HL-60/S4 treated with phorbol 12-myristate 13-acetate at 8.2 ng/mL for 4 days and 3 days (cell line): ENCODE data around the gene SFXN5.

ENCODE experiments used
- in situ Hi-C: fragments of 300-500 bp; cut with MboI; formaldehyde crosslinking; loops from 2 replicates; pipeline ENCODE4 v1.15.0; 2022; ENCODE audit warnings: low sequenced_read_pairs

SFXN5 gene

DNA sequence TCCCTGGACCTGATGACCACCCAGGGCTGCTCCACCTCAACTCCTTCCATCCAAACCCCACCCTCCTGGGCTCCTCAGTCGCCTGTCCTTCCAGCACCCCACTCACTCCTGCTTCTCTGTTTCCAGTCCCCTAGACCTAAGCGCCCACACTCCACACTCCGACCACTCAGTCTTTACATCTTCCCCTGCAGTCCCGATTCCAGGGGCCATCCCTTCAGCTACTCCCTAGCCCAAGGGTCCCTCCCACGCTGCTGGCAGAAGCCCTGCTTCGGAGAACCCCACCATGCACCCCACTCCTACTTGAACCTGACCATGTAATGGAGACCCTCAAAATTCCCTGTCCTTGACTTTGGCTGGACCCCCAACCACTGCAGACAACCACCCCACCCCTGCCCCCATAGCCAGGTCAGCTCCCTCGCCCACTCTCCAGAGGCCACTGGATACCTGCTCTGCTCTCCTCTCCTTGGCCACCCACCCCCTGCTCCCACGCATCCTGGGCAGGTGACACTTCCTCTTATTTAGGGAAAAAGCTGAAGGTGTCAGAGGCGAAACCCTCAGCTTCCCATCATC, 126.0 kb downstream of the SFXN5 start:
- in situ Hi-C loops, result no loop called here

DNA sequence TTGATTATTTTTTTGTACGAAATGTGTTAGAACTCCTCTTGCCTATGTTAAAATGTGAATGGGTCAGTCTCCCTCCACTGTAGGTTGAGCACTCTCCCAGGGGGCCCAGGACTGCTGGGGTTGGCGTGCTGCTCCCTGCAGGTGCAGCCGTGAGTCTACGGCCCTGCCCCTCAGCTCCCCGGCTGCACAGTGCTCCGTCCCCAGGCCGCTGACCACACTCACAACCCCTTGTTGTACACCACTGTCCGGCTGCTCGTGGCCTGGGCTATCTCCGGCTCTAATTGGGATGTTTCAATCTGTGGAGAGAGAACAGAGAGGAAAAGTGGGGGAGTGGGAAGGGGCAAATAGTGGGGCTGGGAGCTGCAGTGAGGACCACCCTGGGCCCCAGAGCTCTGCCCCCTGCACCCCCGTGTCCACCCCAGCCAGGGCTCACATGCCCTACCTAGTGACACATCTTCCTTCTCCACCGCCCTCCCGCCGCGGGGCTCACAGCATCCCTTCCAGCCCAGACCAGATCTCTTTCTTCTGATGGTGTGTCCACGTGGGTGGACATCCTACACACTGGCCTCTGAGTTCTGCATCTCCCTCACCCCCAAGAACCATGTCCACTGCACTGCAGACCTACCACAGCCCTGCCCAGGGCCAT, 126.6 kb downstream of the SFXN5 start:
- in situ Hi-C loops, result no loop called here

DNA sequence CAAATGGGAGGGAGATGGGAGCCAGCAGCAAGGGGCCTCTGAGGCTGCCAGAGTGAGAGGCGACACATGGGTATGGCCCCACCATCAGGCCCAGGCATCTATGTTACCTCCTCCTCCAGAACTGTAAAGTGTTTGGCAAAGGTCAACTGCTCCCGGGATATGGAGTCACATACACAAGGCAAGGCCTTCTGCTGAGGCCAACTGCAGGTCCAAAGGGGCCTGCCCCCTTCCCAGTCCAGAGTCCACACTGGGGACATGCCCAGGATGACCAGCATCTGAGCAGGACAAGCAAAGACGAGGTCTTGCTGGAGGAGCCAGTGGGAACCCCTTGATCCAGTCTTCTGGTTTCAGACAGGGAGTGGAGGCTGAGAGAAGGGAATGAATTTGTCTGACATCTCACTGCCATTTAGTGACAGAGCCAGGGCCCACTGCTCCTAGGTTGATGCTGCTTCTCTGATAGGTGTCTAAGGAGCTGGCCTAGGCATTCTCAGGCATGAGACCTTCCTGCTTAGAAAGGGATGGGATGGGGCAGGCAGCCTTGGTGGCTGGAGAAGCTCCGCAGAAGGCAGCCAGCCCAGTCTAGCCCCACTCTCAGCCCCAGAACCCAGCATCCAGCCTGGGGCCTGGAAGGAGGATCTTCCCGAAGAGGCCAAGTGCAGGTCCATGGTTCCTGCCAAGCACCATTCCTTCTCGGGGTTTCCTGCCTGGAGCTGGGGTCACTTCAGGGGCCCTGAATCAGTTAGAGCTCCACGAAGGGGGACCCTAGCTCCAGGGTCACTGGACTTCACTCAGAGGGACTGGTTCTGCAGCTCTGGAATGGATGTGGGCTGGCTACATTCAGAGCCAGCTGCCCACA, 127.7 kb downstream of the SFXN5 start:
- in situ Hi-C loops, result no loop called here

DNA sequence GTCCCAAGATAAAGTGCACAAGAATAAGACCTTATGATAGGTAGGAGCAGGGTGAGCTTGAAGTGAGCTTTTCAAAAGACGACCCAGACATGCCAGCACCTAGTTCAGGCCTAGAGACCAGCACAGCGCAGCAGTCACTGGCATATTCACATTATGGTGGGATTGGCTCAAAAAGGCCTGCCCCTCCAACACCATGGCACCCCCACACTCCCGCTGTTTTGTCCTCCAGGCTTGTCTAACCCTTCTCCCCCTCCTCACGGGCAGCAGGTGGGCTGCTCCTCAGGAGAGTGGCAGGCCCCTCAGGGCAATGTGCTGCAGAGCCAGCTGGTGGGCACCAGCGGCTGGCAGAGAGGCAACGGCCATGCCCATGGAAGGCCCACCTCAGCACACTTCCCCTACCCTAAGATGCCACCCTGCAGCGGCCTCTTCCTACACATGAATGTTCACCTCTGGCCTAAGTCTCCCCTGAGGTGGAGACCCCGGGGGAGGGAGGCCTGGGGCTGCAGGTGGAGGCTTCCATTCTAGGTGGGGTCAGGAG, 128.6 kb downstream of the SFXN5 start:
- in situ Hi-C loops, result no loop called here

DNA sequence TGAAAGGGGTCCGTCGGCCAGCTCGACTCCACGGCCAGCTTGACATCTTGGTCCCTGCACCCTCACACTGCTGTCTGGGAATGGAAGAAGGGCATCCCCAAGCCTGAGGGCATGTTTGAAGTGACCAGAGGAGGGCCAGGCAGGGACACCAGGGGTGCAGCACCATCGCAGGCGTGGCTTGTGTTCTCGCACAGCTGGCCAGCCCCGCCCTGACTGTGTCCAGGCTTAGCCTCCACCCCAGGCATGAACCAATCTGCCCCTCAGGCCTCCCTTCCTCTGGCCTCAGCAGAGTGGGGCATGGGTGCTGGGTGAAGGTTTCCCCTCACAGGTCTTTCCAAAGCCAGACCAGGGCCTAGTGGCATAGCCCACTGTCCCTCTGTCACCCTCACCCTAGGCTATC, 129.2 kb downstream of the SFXN5 start:
- in situ Hi-C loops, result no loop called here

DNA sequence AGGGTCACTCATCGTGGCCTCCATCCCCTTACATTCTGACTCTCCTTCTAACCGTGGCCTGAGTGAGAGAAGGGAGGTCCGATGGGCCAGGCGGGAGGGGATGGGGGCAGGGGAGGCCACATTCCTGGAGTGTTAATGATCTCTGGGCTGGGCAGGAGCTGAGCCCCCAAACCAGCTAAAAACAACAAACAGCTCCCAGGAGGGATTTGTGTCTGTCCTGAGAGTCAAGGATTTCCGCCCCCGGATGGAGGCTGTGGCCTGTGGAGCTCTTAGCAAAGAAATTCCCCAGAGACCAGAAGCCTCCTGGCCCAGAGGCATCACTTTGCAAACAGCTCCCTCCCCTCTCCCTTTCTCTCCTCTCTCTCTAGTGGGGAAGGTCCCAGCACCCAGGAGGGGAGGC, 130.7 kb downstream of the SFXN5 start:
- in situ Hi-C loops, result no loop called here

DNA sequence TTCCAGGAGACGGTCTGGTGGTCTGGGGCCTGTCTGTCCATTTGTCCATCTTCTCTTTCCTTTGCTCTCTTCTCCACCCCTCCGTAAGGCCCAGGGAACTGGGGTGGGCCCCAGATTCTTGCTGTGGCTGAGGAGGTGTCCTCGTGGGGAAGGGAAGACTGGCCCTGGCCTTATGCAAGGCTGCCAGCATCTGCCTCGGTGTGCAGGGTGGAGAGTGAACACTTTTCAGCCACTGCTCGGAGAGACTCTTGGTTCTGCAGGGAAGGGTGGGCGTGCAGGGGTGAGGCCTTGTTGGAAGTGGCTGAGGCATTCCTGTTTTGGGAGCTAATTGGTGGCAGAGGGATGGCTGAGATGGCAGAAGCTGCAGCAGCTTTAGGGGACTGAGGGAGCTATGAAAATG, 131.2 kb downstream of the SFXN5 start:
- in situ Hi-C loops, result no loop called here

DNA sequence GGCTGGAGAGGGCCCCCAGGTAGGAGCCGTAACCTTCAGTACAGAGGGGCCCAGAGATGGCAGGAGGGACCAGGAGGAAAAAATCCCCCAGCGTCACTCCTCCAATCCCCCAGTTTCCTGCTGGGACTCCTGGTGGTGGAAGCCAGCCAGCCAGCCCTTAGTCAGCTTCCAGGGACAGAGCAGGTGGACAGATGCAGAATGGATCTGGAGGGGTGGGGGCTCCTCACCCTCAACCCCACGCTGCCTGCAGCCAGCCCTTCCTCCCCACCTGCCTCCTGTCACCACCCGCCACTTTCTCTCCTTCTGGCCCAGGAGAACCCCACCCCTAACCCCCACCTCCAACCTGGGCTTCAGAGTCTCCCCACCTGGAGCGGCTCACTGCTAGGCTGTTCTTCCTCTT, 133.1 kb downstream of the SFXN5 start:
- in situ Hi-C loops, result no loop called here

DNA sequence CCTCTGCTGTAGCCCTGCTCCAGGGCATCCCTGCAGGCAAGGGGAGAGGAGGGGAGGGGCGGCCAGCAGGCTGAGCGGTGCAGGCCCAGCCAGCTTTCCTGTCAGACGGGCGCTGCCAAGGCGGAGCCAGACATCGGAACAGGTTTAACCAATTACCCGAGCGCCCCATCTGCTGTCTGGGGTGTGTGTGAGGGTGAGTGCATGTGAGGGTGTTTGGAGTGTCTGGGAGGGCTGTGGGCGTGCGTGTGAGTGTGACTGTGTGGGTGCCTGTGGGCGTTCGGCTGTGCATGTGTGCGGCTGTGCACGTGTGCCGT, 134.2 kb downstream of the SFXN5 start:
- in situ Hi-C loops, result no loop called here

DNA sequence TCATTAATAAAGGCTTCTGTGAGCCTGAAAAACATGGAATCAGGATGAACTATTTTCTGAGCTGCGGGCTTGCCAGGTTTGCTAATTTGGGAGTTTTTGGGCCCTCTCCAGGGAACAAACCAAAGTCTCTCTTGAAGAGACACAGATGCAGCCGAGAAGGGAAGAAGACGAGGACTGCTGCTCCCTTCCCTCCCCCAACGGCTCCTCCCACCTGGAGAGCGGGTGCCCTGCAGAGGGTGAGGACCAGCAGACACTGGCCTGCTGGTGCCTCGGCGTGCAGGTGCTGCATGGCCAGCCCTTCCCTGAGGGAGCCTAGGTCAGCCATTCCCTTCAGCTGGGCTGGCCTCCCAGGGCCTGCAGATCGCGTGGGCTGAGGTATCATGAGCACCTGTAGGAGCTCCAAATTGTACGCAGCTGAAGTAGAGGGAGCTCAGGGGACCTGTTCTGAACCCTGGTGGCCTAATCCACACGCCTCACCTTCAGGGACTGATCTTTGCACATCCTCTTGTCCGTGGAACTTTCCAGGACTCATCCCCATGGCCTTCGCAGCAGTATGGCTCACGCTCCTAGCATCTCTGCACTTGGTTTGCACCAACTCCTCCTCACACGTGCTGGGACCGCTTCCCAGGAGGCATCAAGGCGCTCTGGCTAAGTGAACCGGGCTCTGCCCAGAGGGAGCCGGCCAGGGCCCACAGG, 134.7 kb downstream of the SFXN5 start:
- in situ Hi-C loops, result no loop called here

DNA sequence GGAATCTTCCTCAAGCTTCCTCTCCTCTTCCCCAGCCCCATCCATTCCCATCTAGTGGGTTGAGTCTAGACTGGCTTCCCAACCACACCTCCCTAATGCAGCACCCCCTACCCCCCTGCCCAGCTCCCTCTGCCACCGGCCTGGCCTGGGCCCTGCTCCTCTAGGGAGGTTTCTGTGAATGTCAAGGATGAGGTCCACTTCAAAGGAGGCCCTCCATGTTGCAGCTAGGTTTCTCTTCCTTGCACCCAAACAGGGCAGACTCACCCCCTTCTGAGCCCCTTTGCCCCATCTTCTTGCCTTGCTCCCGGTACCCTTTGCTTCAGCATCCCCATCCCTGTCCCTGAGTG, 135.9 kb downstream of the SFXN5 start:
- in situ Hi-C loops, result no loop called here

DNA sequence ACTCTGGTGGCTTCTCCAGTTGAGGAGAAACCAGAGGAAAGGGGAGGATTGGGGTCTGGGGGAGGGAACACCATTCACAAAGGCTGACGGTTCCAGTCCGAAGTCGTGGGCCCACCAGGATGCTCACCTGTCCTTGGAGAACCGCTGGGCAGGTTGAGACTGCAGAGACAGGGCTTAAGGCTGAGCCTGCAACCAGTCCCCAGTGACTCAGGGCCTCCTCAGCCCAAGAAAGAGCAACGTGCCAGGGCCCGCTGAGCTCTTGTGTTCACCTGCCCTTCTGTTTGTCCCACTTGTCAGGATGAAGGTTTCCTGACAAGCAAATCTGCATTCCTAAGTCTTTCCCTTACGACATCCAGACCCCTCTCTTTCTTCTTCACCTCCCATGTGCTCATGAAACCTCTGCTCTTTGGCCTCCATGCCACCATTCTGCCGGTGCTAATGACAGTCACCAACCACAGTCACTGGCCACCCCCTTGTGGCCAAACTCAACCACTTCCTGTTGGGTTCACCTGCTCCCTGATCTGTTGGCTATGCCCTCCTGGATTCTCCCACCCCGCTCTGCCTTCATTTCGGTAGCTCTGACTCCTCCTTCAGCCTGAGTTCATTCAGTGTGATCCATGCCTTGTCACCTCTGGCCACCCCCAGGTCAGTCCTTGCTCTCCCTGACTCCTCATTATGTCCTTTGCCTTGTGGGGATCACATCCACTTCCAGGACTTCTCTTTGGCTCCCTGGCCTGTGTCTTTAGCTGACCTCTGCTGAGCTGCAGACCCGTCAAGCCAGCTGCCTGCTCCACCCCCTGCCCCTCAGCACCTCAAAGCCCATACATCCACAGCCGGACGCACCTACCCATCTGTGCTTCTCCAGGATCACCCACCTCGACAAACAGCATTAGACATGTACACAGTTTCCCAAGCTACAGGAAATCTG, 136.6 kb downstream of the SFXN5 start:
- in situ Hi-C loops, result no loop called here

DNA sequence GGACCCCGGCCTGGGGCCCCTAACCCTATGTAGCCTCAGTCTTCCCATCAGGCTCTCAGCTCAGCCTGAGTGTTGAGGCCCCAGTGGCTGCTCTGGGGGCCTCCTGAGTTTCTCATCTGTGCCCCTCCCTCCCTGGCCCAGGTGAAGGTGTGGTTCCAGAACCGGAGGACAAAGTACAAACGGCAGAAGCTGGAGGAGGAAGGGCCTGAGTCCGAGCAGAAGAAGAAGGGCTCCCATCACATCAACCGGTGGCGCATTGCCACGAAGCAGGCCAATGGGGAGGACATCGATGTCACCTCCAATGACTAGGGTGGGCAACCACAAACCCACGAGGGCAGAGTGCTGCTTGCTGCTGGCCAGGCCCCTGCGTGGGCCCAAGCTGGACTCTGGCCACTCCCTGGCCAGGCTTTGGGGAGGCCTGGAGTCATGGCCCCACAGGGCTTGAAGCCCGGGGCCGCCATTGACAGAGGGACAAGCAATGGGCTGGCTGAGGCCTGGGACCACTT, 137.8 kb downstream of the SFXN5 start:
- in situ Hi-C loops, result no loop called here

DNA sequence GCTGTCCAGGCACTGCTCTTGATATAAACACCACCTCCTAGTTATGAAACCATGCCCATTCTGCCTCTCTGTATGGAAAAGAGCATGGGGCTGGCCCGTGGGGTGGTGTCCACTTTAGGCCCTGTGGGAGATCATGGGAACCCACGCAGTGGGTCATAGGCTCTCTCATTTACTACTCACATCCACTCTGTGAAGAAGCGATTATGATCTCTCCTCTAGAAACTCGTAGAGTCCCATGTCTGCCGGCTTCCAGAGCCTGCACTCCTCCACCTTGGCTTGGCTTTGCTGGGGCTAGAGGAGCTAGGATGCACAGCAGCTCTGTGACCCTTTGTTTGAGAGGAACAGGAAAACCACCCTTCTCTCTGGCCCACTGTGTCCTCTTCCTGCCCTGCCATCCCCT, 138.3 kb downstream of the SFXN5 start:
- in situ Hi-C loops, result no loop called here

DNA sequence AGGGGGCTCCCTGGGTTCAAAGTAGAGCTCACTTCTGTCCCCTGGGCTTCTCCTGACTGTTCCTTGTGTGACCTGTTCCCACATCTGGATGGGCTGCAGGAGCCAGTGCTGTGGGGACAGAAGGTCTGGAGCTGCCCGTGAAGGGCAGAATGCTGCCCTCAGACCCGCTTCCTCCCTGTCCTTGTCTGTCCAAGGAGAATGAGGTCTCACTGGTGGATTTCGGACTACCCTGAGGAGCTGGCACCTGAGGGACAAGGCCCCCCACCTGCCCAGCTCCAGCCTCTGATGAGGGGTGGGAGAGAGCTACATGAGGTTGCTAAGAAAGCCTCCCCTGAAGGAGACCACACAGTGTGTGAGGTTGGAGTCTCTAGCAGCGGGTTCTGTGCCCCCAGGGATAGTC, 138.7 kb downstream of the SFXN5 start:
- in situ Hi-C loops, result no loop called here

DNA sequence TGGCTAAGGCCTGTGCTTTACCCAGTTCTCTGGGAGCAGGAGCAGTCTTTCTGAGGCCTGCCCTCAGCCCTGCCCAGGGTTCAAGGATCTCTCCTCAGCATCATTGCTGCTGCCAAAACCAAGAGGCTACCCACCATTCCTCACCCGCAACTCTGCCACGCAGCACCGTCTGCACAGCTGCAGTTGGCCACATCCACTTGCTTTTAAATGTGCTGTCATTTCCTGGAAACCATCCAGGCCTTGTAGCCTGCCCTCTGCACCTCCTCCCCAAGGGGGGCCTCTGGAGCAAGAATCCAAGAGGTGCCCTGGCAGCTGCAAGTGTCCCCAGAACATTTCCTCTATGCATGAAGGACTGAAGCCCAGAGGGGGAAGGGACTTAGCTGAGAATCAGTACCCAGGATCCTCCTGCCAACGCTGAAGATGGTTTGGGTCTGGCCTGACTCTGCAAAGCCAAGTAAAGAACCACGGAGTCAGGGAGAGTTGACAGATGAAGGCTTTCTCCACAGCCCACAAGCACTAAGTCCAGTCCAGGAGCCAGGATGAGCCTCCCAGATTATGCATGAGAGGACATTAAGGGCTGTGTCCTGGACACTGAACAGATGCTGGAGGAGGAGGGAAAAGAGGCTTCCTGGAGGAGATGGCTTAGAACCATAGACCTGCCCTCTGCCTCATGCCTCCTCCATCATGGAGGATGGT, 139.3 kb downstream of the SFXN5 start:
- in situ Hi-C loops, result no loop called here

DNA sequence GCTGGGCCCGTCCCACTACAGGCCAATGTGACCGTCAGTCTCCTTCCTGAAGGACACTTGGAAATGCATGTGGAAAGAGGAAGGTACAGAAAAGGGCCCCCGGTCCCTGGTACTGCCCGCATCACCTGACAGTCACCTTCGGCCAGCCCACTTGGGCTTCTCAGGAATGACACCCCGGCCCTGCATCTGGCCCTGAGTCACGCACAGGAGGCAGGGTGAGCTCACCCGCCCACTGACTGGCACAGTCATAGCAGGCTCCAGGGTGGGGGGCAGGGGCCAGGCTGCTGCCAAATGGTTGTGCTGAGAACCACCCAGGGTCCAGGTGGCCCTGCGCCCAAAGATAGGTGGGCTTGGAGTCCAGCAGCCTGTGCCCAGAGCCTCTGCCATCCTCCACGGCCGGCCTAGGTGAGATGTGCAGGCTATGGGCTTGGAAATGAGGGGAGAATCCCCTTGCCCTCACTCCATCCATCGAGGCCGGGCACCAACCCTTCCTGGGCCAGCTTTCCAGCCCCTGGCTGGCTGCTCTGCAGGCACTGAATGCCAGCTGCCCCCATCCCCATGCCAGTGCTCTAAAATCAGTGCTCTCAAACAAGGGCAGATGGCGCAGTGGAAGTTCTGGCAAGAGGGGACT, 140.1 kb downstream of the SFXN5 start:
- in situ Hi-C loops, result no loop called here

DNA sequence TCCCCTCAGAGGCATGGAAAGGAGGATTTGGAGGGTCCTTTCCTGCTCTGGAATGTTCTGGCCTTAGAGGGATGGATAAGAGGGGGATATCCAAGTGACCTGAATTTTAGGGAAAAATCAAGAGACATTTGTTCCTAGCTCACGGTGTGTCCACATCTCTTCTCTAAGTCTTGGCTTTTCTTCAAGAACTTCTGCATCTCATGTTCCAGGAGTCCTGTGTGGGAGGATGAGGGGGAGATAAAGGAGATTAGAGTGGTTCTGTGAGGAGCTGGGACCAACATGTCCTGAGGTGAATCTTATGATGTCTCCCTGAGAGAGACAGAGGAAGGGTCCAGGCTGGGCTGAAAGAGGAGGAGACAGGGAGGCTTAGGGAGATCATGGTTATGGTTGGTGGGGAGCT, 142.5 kb downstream of the SFXN5 start:
- in situ Hi-C loops, result no loop called here
